ENCODE measurements around the gene FNDC11. TPM values are rescaled to one million over a fixed set of nuclear protein-coding genes. Genes with fewer than 3 reads are reported as not detected.
"Not testable (repeated sequence)": the region's sequence is repeated elsewhere in the genome, so short reads cannot be mapped to it uniquely, and the experiment has no call there.

Gene FNDC11
- total and polyA plus RNA-seq, 4 donors = 0.93 to 1.1 (median 1.0) TPM

- H3K4me3 ChIP-seq (ENCODE audit: low read depth, low read length) = no peak overlapping the region
- DNase-seq (ENCODE audit: low read depth in 4 of 6, low spot score in 6 of 6) = no peak
- no peaks in the 10 kb centered on the region for H3K4me1 ChIP-seq (ENCODE audit: control insufficient read depth, insufficient read depth, low read length)
- no peak overlapping the region for H3K27ac ChIP-seq (ENCODE audit: low read depth, low read length)
- H3K9me3 ChIP-seq (ENCODE audit: control insufficient read depth, insufficient read depth, low read length) = no peaks in the 10 kb centered on the region
- H3K27me3 ChIP-seq (ENCODE audit: control insufficient read depth, insufficient read depth, low read length) = no peaks in the 10 kb centered on the region
- peaks cover 88% of the 10 kb centered on the region for H3K36me3 ChIP-seq (ENCODE audit: control insufficient read depth, insufficient read depth, low read length)
- WGBS (ENCODE audit: insufficient coverage) = 92% methylated on average over 33 of the region's 33 CpGs
Measured at GRCh38 chr20:63598479-63599395, 44.8 kb downstream of the FNDC11 start.

GRCh38 chr20:63599396-63600050 lies 45.6 kb downstream of the FNDC11 start:
- no peaks in the 10 kb centered on the region for H3K27me3 ChIP-seq (ENCODE audit: control insufficient read depth, insufficient read depth, low read length)
- WGBS (ENCODE audit: insufficient coverage) = 94% methylated on average over 26 of the region's 27 CpGs

GRCh38 chr20:63601679-63602078 lies 47.7 kb downstream of the FNDC11 start:
- not testable (repeated sequence) for DNase-seq (ENCODE audit: low read depth in 4 of 6, low spot score in 6 of 6); H3K27me3 ChIP-seq (ENCODE audit: control insufficient read depth, insufficient read depth, low read length); H3K4me1 ChIP-seq (ENCODE audit: control insufficient read depth, insufficient read depth, low read length); H3K27ac ChIP-seq (ENCODE audit: low read depth, low read length); H3K4me3 ChIP-seq (ENCODE audit: low read depth, low read length); H3K9me3 ChIP-seq (ENCODE audit: control insufficient read depth, insufficient read depth, low read length)
- H3K36me3 ChIP-seq (ENCODE audit: control insufficient read depth, insufficient read depth, low read length) = peaks cover 67% of the 10 kb centered on the region
- WGBS (ENCODE audit: insufficient coverage) = 100% methylated on average over 1 of the region's 8 CpGs

More at GRCh38 chr20:63599396-63600050, 45.6 kb downstream of the FNDC11 start:
- Histone ChIP-seq H3K36me3 (ENCODE audit: control insufficient read depth, insufficient read depth, low read length) (peaks cover 85% of the 10 kb centered on the region), H3K4me1 (ENCODE audit: control insufficient read depth, insufficient read depth, low read length) (no peaks in the 10 kb centered on the region), H3K9me3 (ENCODE audit: control insufficient read depth, insufficient read depth, low read length) (no peaks in the 10 kb centered on the region), H3K4me3 (ENCODE audit: low read depth, low read length) (no peak overlapping the region), H3K27ac (ENCODE audit: low read depth, low read length) (no peak overlapping the region)
- DNase-seq (ENCODE audit: low read depth in 4 of 6, low spot score in 6 of 6) = no peak

- no peak for DNase-seq (ENCODE audit: low read depth in 4 of 6, low spot score in 6 of 6)
- 95% methylated on average over 3 of the region's 3 CpGs for WGBS (ENCODE audit: insufficient coverage)
- Histone ChIP-seq H3K4me3 (ENCODE audit: low read depth, low read length) (no peak overlapping the region), H3K27ac (ENCODE audit: low read depth, low read length) (no peak overlapping the region), H3K36me3 (ENCODE audit: control insufficient read depth, insufficient read depth, low read length) (peaks cover 63% of the 10 kb centered on the region), H3K9me3 (ENCODE audit: control insufficient read depth, insufficient read depth, low read length) (no peaks in the 10 kb centered on the region), H3K27me3 (ENCODE audit: control insufficient read depth, insufficient read depth, low read length) (no peaks in the 10 kb centered on the region), H3K4me1 (ENCODE audit: control insufficient read depth, insufficient read depth, low read length) (no peaks in the 10 kb centered on the region)
Measured at GRCh38 chr20:63602321-63602720, 48.4 kb downstream of the FNDC11 start.

Other genes starting within 250 kb of the FNDC11 start
- gene CHRNA4, start 192.8 kb upstream of the FNDC11 start, total RNA-seq = 10 to 100 TPM in 1 of 2 donors, 1 to 10 TPM in 1; 5.5 to 13.0 TPM
- gene CHRNA4, start 192.8 kb upstream of the FNDC11 start, polyA plus RNA-seq (ENCODE audit: insufficient read length in 2 of 2) = 10 to 100 TPM; 54.0 to 64.2 TPM
- gene KCNQ2, start 81.5 kb upstream of the FNDC11 start, total RNA-seq = 10 to 100 TPM; 30.7 to 66.5 TPM
- 100 to 1,000 TPM; 140 to 155 TPM for gene KCNQ2, start 81.5 kb upstream of the FNDC11 start, polyA plus RNA-seq (ENCODE audit: insufficient read length in 2 of 2)
- 100 to 1,000 TPM in 1 of 2 donors, 10 to 100 TPM in 1; 79.9 to 188 TPM for gene EEF1A2, start 55.1 kb upstream of the FNDC11 start, total RNA-seq
- 100 to 1,000 TPM; 674 to 690 TPM for gene EEF1A2, start 55.1 kb upstream of the FNDC11 start, polyA plus RNA-seq (ENCODE audit: insufficient read length in 2 of 2)
- gene PPDPF, start 33.4 kb upstream of the FNDC11 start, total RNA-seq = 10 to 100 TPM; 19.9 to 74.0 TPM
- 100 to 1,000 TPM; 458 to 467 TPM for gene PPDPF, start 33.4 kb upstream of the FNDC11 start, polyA plus RNA-seq (ENCODE audit: insufficient read length in 2 of 2)
- under 1 TPM in 1 of 2 donors, not detected in 1; 0.06 TPM for gene PTK6, start 16.8 kb upstream of the FNDC11 start, total RNA-seq
- gene PTK6, start 16.8 kb upstream of the FNDC11 start, polyA plus RNA-seq (ENCODE audit: insufficient read length in 2 of 2) = 1 to 10 TPM; 1.1 to 2.1 TPM
- not detected for gene SRMS, start 6.4 kb upstream of the FNDC11 start, total RNA-seq
- under 1 TPM; 0.22 to 0.42 TPM for gene SRMS, start 6.4 kb upstream of the FNDC11 start, polyA plus RNA-seq (ENCODE audit: insufficient read length in 2 of 2)
- gene HELZ2, start 20.1 kb downstream of the FNDC11 start, total RNA-seq = 1 to 10 TPM; 7.2 to 9.9 TPM
- 1 to 10 TPM; 6.1 to 6.8 TPM for gene HELZ2, start 20.1 kb downstream of the FNDC11 start, polyA plus RNA-seq (ENCODE audit: insufficient read length in 2 of 2)
- gene GMEB2, start 72.9 kb downstream of the FNDC11 start, total RNA-seq = 1 to 10 TPM; 5.9 to 9.3 TPM
- gene GMEB2, start 72.9 kb downstream of the FNDC11 start, polyA plus RNA-seq (ENCODE audit: insufficient read length in 2 of 2) = 10 to 100 TPM; 11.1 to 12.0 TPM
- gene STMN3, start 99.3 kb downstream of the FNDC11 start, total RNA-seq = 100 to 1,000 TPM; 137 to 142 TPM
- 100 to 1,000 TPM; 493 to 495 TPM for gene STMN3, start 99.3 kb downstream of the FNDC11 start, polyA plus RNA-seq (ENCODE audit: insufficient read length in 2 of 2)
- gene RTEL1, start 104.2 kb downstream of the FNDC11 start, total RNA-seq = 10 to 100 TPM in 1 of 2 donors, 1 to 10 TPM in 1; 8.1 to 16.9 TPM
- 10 to 100 TPM; 21.6 to 29.6 TPM for gene RTEL1, start 104.2 kb downstream of the FNDC11 start, polyA plus RNA-seq (ENCODE audit: insufficient read length in 2 of 2)
- gene TNFRSF6B, start 142.5 kb downstream of the FNDC11 start, total RNA-seq = 1 to 10 TPM; 1.1 to 3.1 TPM
- gene TNFRSF6B, start 142.5 kb downstream of the FNDC11 start, polyA plus RNA-seq (ENCODE audit: insufficient read length in 2 of 2) = 1 to 10 TPM; 2.8 to 5.2 TPM
- gene ARFRP1, start 153.8 kb downstream of the FNDC11 start, total RNA-seq = 10 to 100 TPM; 19.5 to 46.6 TPM
- gene ARFRP1, start 153.8 kb downstream of the FNDC11 start, polyA plus RNA-seq (ENCODE audit: insufficient read length in 2 of 2) = 10 to 100 TPM; 52.0 to 57.8 TPM
- gene ZGPAT, start 153.9 kb downstream of the FNDC11 start, total RNA-seq = 10 to 100 TPM in 1 of 2 donors, 1 to 10 TPM in 1; 6.9 to 19.2 TPM
- gene ZGPAT, start 153.9 kb downstream of the FNDC11 start, polyA plus RNA-seq (ENCODE audit: insufficient read length in 2 of 2) = 10 to 100 TPM; 26.9 to 34.6 TPM
- gene LIME1, start 182.5 kb downstream of the FNDC11 start, total RNA-seq = 1 to 10 TPM; 2.5 to 9.8 TPM
- 10 to 100 TPM; 19.6 to 24.5 TPM for gene LIME1, start 182.5 kb downstream of the FNDC11 start, polyA plus RNA-seq (ENCODE audit: insufficient read length in 2 of 2)
- gene SLC2A4RG, start 185.6 kb downstream of the FNDC11 start, total RNA-seq = 10 to 100 TPM in 1 of 2 donors, 1 to 10 TPM in 1; 5.5 to 51.0 TPM
- gene SLC2A4RG, start 185.6 kb downstream of the FNDC11 start, polyA plus RNA-seq (ENCODE audit: insufficient read length in 2 of 2) = 10 to 100 TPM; 55.2 to 79.1 TPM